Esophagus squamous epithelium (tissue), 5 donors: ENCODE data around the gene TGFBRAP1. TPM values are rescaled to one million over a fixed set of nuclear protein-coding genes. Genes with fewer than 3 reads are reported as not detected.

Experiments
- DNase-seq: peaks from one replicate; lab custom pipeline; 2025; lab: John Stamatoyannopoulos, UW
- H3K27ac ChIP-seq, 4 donors: fragments of 200-600 bp; sonication (generic); one replicate each; pipeline ENCODE4 v1.5.1; 2016 to 2019; ENCODE audit warnings: mild to moderate bottlenecking in 1 of 4
- H3K27me3 ChIP-seq, 4 donors: fragments of 200-600 bp; sonication (generic); 1 replicate in 3 of 4; 2 replicates in 1 of 4; pipeline versions ENCODE4 v1.5.1 to v1.6.0; 2017 to 2021; ENCODE audit warnings: antibody characterized with exemption in 1 of 4
- H3K36me3 ChIP-seq, 3 donors: fragments of 200-600 bp; sonication (generic); one replicate each; pipeline ENCODE4 v1.5.1; 2016 to 2019
- H3K4me1 ChIP-seq, 3 donors: fragments of 200-600 bp; sonication (generic); one replicate each; pipeline ENCODE4 v1.5.1; 2017 to 2019
- H3K4me3 ChIP-seq, 4 donors: fragments of 200-600 bp; sonication (generic); 1 replicate in 3 of 4; 2 replicates in 1 of 4; pipeline ENCODE4 v1.5.1; 2016 to 2019; ENCODE audit warnings: mild to moderate bottlenecking in 2 of 4, moderate library complexity in 1 of 4
- H3K9me3 ChIP-seq, 3 donors: fragments of 200-600 bp; sonication (generic); one replicate each; pipeline ENCODE4 v1.5.1; 2016 to 2019
- POLR2A ChIP-seq, 4 donors: fragments of 450-650 bp; IDR thresholded peaks; one replicate each; pipeline ENCODE4 v1.6.1; 2017; ENCODE audit warnings: antibody characterized with exemption in 4 of 4, mild to moderate bottlenecking in 4 of 4, moderate library complexity in 3 of 4
- WGBS, 2 donors: methylation state at CpG; one replicate each; pipeline ENCODE4 v1.1.5; 2018; 5-methylcytosine and 5-hydroxymethylcytosine counted together
- intact Hi-C: fragments of 100-400 bp; cut with DNase I; formaldehyde crosslinking; loops from one replicate; pipeline ENCODE4 v1.15.0; 2022
- total RNA-seq, 4 donors: library from RNA; depleted of rRNA; stranded (reverse); fragments of >200 nt; gene quantifications; one replicate each; pipeline ENCODE4 v1.1.0, GENCODE V29; 2016
- TF ChIP-seq, protein P1 (sequence below), 6 experiments: fragments of 450-650 bp in 4 of 6; fragments of 200-600 bp in 2 of 6; sonication (generic) in 2 of 6; IDR thresholded peaks; one replicate each; pipeline ENCODE4 v1.5.1; 2016 to 2019; ENCODE audit warnings: antibody characterized with exemption in 6 of 6, mild to moderate bottlenecking in 4 of 6, moderate library complexity in 4 of 6
- donor health status: DM: yes; HTN: yes; CAD: no.

TGFBRAP1 gene
- total RNA-seq, 4 donors from 2014 or later = 11.7 to 24.6 (median 15.6) TPM

GRCh38 chr2:105376789-105377240, 47.3 kb upstream of the TGFBRAP1 start:
- Histone ChIP-seq H3K36me3 (peaks cover 0 to 18% (median 0%) of the 10 kb centered on the region in 3 donors), H3K27me3 (no peaks in the 10 kb centered on the region), H3K4me3 (no peak overlapping the region), H3K4me1 (peaks cover 49 to 100% (median 94%) of the 10 kb centered on the region in 3 donors), H3K27ac (peak overlapping the region; percentile 79 to 95 (median 87)), H3K9me3 (no peaks in the 10 kb centered on the region)
- DNase-seq = no peak
- TF ChIP-seq, protein P1, sequence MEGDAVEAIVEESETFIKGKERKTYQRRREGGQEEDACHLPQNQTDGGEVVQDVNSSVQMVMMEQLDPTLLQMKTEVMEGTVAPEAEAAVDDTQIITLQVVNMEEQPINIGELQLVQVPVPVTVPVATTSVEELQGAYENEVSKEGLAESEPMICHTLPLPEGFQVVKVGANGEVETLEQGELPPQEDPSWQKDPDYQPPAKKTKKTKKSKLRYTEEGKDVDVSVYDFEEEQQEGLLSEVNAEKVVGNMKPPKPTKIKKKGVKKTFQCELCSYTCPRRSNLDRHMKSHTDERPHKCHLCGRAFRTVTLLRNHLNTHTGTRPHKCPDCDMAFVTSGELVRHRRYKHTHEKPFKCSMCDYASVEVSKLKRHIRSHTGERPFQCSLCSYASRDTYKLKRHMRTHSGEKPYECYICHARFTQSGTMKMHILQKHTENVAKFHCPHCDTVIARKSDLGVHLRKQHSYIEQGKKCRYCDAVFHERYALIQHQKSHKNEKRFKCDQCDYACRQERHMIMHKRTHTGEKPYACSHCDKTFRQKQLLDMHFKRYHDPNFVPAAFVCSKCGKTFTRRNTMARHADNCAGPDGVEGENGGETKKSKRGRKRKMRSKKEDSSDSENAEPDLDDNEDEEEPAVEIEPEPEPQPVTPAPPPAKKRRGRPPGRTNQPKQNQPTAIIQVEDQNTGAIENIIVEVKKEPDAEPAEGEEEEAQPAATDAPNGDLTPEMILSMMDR (IDR thresholded peaks at IDR 0.05) = no peak
- TF ChIP-seq POLR2A (IDR thresholded peaks at IDR 0.05) = no peak
- 32 to 48% methylated on average over 5 of the region's 5 CpGs for WGBS, 2 donors
- intact Hi-C loops = no loop called here

DNA sequence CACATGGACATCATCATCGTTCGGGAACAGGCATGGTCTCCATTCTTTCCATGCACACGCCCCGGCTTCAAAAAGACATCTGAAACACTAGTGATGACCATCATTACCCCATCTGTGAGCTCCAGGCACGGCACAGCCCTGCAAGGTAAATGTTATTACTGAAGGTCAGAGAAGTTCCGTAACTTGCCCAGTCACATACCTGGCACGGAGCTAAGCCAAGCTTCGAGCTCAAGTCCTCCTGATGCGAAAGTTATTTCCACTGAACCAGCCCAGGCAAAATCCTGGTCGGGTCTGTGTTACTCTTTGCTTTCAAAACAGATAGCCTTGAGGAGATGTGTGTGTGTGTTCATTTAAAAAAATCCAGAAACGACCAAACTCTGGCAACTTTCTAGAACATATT, 46.5 kb upstream of the TGFBRAP1 start:
- intact Hi-C loops = no loop called here
- Histone ChIP-seq H3K27me3 (no peaks in the 10 kb centered on the region), H3K9me3 (no peaks in the 10 kb centered on the region), H3K36me3 (peaks cover 0 to 18% (median 0%) of the 10 kb centered on the region in 3 donors), H3K4me3 (no peak overlapping the region), H3K27ac (peak overlapping the region; percentile 79 to 95 (median 87)), H3K4me1 (peaks cover 43 to 100% (median 94%) of the 10 kb centered on the region in 3 donors)
- no peak for DNase-seq
- WGBS, 2 donors = 39 to 51% methylated on average over 8 to 10 of the region's 11 CpGs
- TF ChIP-seq, protein P1 (IDR thresholded peaks at IDR 0.05) = no peak
- TF ChIP-seq POLR2A (IDR thresholded peaks at IDR 0.05) = no peak

DNA sequence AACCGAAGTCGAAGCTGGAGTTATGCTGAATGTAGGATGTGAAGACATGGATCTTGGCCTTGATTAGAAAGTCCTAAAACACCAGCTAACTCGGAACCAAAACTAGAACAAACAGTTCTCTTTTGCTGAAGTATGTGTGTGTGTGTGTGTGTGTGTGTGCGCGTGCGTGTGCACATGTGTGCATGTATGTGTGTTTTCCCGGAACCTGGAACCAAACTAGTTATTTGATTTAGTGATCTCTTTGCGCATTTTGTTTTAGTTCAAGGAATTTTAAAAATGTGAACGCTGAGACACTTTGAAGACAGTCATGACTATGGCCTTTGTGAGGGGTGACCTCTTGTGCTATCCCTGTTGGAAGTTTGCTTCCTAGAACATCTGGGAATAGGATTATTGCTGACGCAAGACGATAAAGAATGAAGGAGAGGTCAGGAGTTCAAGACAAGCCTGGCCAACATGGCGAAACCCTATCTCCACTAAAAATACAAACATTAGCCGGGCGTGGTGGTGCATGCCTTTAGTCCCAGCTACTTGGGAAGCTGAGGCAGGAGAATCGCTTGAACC, 45.5 kb upstream of the TGFBRAP1 start:
- DNase-seq = no peak
- H3K27me3 ChIP-seq = no peaks in the 10 kb centered on the region
- no peak overlapping the region for H3K4me3 ChIP-seq
- H3K36me3 ChIP-seq = peaks cover 0 to 26% (median 0%) of the 10 kb centered on the region in 3 donors
- H3K27ac ChIP-seq = peak overlapping the region; percentile 79 to 95 (median 87)
- WGBS, 2 donors = 44 to 51% methylated on average over 15 of the region's 15 CpGs
- TF ChIP-seq, protein P1 (IDR thresholded peaks at IDR 0.05) = no peak
- no peak for TF ChIP-seq POLR2A (IDR thresholded peaks at IDR 0.05)
- intact Hi-C loops = no loop called here
- H3K4me1 ChIP-seq = peaks cover 36 to 100% (median 91%) of the 10 kb centered on the region in 3 donors
- H3K9me3 ChIP-seq = no peaks in the 10 kb centered on the region

DNA sequence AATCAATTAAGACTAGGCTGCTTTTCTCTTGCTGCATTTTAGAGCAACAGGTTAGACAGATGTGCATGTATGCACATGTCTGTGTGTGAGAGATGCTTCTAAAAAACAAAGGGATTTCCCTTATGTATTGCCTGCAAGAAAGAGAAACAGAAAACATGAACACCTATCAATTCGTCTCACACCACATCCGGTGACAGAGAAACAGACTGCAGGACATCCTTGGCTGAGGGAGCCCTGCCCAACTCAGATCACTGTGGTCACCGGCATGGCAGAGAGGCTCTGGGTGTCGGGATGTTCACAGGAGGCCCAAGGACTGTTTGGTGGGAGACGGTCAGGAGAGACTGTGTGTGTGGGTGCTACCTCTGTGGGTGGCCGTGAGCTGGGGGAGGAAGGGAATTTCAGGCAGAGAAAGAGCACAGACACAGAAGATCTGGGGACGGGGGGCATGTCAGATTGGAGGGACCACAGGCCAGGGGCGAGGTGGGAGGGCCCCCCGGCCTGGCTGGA, 44.4 kb upstream of the TGFBRAP1 start:
- whole genome bisulfite sequencing, 2 donors = 34 to 41% methylated on average over 9 of the region's 9 CpGs
- Histone ChIP-seq H3K4me3 (peak overlapping the region in 1 of 4 donors; percentile 19), H3K36me3 (peaks cover 0 to 28% (median 0%) of the 10 kb centered on the region in 3 donors), H3K4me1 (peaks cover 29 to 100% (median 82%) of the 10 kb centered on the region in 3 donors), H3K9me3 (no peaks in the 10 kb centered on the region), H3K27me3 (no peaks in the 10 kb centered on the region), H3K27ac (peak overlapping the region; percentile 79 to 95 (median 87))
- intact Hi-C loops = no loop called here
- DNase-seq = no peak
- TF ChIP-seq, protein P1 (IDR thresholded peaks at IDR 0.05) = no peak
- TF ChIP-seq POLR2A (IDR thresholded peaks at IDR 0.05) = no peak

DNA sequence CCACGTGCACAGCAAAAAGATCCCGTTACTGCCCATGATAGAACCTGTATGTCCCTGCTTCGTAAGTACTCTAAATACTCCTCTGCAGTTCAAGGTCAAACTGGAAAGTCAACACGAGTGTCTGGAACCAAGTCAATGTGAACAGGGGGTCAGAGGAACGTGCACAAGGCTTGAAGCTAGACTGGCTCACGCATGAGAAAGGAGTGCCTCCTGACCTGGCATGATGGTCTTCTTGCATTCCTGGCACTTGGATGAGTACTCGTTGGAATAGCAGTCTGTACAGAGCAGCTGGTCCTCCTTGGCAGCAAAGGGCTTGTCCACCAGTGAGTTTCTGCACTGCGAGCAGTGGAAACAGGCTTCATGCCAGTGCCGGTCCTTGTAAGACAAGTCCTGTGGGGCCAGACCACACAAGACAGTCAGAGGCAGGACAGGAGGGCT, 43.8 kb upstream of the TGFBRAP1 start:
- peak overlapping the region; percentile 79 to 95 (median 87) for H3K27ac ChIP-seq
- peaks cover 0 to 33% (median 0%) of the 10 kb centered on the region in 3 donors for H3K36me3 ChIP-seq
- no peak for DNase-seq
- no peak for TF ChIP-seq POLR2A (IDR thresholded peaks at IDR 0.05)
- TF ChIP-seq, protein P1 (IDR thresholded peaks at IDR 0.05) = no peak
- no peaks in the 10 kb centered on the region for H3K9me3 ChIP-seq
- no peaks in the 10 kb centered on the region for H3K27me3 ChIP-seq
- peaks cover 29 to 100% (median 76%) of the 10 kb centered on the region in 3 donors for H3K4me1 ChIP-seq
- peak overlapping the region in 1 of 4 donors; percentile 19 for H3K4me3 ChIP-seq
- intact Hi-C loops = no loop called here
- WGBS, 2 donors = 28 to 44% methylated on average over 6 to 9 of the region's 9 CpGs
